Stimulated activated CD4-positive, alpha-beta T cell treated with anti-CD3 and anti-CD28 coated beads, Interleukin-15, amount 100 ng/mL, for 48 hours (primary cell): ENCODE results near the gene GTF2H1.
"Not testable (repeated sequence)": the region's sequence is repeated elsewhere in the genome, so short reads cannot be mapped to it uniquely, and the experiment has no call there.

Experiments used
- DNase-seq, 2 donors: peaks; one replicate each; pipeline ENCODE4 v3.0.0-alpha.2; 2020; ENCODE audit warnings: low read depth in 2 of 2

Gene GTF2H1

DNA sequence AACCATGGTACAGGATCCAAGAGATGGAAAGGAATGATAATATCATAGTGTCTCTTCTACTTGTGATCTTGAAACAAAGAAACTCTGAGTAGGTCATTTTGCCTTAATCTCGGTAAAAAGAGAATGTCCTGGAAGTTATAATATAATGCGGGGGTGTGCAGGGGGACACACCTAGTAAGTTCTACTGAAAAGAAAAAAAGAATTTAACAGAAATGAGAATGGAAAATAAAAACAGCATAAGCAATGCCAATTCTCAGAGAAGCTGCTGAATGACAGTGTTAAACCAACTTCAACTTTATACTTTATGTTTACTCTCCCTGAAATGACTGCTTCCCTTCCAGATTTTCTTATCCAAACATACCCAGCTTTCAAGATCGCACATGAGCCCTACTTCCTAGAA is 2.5 kb upstream of the GTF2H1 start:
- DNase-seq, result no peak

DNA sequence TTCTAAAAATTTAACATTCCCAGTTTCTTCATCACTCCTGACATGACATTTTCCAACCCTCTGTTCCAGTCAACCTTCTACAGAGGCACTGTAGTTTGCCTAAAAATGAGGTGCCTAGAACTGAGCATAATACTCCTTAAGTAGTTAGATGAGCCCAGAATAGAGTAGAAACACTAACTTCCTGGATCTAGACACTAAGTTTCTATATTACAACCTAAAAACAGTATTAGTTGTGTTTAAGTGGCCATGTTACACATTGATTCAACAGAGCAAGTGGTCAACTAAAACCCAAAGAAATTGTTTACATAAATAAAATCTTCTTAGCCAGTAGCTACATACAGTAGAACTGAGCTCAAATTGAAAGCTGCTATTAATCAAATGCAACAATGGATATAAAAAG is 1.8 kb upstream of the GTF2H1 start:
- DNase-seq, result no peak

DNA sequence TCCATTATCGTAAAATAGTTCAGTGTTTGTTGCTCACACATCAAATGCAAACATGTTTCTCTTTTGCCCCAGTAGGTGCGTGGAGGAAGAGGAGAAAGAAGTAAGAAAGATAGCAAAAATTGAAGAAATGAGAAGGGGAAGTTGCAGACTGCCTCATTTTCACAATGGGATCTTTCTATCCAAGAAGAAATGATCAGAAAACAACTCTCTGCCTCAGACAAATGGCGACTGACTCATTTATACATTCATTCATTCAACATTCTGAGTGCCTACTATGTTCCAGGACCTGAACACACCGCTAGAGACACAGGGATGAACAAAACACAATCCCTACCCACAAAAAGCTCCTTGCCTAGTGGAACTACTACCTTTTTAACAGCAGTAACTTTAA is 794 bp upstream of the GTF2H1 start:
- no peak for DNase-seq

DNA sequence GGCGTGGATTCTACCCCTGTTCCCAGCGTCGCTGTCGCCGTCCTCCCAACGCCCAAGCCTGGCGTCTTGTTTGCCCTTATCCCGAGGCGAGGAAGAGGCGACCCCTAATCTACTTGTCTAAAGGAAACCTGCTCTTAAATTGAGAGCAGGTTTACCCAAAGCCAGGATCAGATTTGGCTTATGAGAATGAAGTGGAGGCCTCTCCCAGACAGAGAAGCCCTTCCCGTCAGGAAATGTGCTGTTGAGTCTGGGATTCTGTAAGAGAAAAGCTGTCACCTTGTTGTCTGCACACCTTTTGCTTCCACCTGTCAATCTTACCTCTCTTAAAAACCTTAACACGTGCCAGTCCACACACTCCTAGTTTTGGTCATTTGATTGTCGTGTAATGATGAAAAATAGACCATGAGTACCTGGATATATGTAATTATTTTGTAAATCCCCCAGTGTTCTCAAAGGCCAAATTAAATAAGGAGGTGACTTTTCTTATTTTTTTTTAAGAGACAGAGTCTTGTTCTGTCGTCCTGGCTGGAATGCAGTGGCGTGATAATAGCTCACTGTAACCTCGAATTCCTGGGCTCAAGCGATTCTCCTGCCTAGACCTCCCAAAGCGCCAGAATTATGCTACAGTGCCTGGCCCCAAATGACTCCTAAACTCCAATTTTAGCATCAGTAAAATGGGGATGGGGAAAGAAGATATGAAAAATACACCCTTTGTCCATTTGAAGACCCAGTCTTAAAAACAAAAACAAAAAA is 627 bp downstream of the GTF2H1 start:
- DNase-seq, result no peak

DNA sequence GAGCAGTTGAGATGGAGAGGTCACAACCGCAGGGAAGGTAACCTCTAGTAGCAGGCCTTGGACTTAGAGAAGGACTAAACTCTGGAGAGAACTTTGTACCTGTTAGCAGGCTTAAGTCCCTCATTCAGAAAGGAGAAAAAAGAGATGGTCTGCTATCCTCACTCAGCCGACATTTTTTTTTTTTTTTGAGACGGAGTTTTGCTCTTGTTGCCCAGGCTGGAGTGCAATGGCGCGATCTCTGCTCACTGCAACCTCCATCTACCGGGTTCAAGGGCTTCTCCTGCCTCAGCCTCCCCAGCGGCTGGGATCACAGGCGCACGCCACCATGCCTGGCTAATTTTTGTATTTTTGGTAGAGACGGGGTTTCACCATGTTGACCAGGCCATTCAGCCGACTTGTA is 1.5 kb downstream of the GTF2H1 start:
- not testable (repeated sequence) for DNase-seq

DNA sequence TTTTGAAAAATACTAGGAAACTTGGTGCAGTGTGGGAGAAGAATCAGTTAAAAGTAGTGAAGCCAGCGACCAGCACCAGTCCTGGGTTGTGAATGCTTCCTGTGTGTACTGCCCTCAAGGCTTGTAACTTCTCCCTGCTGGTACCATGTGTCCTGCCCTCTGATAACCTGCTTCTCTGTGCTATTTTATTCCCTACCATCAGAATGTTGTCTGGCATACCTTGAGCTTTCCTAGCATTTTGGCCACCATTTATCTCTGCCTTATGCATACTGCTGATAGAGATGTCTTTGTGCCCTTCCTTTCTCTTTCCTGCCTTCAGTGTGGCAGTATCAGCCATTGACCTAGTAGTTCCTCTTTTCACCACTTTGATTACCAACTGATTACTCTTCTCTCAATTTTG is 2.0 kb downstream of the GTF2H1 start:
- no peak for DNase-seq

DNA sequence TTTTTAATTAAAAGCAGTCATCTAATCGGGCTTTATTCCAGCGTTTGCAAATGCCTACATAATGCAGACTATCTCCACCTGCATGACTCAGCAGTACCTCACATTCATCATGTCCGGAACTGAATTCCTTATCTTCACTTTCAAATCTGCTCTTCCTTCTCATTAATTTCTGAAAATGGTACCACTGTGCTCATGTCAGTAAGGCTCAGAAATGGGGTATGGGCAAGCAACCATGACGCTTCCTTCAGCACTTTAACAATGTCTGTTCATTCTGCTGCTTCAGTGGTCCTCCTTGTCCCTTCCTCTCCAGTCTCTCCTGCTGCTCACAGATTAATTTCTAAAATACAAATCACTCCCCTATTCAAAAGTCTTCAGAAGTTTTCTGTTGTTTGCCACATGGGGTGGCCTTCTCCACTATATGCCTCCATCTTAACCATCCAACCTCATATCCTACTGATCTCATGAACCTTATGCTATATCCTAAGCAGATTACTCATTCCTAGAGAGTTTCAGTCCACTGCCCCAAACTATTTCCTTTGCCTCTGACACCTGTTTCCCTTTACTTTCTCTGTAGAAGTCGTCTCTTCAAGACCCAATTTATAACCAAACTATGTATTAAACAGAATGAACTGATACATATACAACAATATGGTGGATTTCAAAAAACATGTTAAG is 7.0 kb downstream of the GTF2H1 start:
- DNase-seq, result no peak

DNA sequence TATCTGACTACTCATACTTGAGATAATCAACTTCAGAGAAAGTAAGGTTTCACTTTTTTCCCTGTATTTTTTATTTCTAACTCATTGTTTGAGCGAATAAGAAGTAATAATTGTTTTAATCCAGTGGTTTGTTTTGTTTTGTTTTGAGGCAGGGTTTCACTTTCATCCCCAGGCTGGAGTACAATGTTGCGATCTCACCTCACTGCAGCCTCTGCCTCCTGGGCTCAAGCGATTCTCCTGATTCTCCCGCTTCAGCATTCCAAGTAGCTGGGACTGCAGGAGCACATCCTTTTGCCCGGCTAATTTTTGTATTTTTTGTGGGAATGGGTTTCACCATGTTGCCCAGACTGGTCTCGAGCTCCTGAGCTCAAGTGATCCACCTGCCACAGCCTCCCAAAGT is 8.6 kb downstream of the GTF2H1 start:
- DNase-seq, result no peak

DNA sequence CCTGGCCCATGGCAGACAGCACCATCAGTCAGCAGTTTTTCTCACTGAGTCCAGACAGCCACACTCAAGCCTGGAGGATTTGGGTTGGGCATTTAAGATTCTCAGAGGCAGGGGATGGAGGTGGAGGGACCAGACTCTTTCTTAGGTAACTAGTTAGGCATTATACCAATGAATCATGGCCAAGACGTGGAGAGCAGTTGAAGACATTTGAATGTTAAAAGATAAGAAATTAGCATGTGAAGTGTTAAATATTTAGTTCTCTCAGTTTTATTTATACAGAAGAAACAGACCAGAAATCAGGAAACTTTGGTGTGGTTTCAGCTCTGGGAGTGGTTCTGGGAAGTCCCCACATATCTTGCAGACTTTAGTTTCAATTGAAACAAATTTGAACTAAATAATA is 9.9 kb downstream of the GTF2H1 start:
- no peak for DNase-seq

DNA sequence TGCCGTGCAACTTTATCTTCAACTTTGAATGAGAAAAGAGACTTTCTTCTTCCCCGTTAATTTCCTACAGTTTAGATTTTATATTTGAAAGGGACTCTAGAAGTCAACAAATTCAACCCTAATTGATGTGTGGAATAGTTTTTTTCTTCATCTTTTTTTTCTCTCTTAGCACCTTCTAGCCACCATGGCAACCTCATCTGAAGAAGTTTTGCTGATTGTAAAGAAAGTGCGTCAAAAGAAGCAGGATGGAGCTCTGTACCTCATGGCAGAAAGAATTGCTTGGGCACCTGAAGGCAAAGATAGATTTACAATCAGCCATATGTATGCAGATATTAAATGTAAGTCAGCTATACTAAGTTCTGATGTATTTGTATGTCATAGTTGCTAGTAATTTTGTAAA is 10.5 kb downstream of the GTF2H1 start:
- DNase-seq, result no peak

DNA sequence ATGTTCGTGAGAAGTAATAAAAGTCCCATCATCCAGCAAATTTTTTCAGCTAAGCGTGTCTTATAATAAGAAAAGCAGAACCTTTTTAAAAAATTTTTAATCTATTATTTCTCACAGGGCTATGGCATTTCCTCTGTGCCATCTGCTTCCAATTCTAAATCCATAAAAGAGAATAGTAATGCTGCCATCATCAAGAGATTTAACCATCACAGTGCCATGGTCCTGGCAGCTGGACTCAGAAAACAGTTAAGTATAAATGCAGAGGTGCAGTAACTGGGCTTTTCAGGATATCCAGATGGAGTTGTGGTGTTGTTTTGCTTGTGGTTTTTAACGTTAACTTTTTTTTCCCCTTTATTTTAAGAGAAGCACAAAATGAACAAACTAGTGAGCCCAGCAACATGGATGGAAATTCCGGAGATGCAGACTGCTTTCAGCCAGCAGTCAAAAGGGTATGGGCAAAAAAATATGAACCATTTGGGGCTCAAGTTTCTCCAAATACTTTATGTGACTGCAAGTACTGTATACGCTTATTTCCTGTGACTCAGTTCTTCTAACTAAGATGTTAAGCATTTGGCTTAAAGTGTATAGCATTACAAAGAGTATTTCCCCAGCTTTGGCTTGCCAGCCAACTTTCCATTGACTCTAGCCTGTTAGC is 25.2 kb downstream of the GTF2H1 start:
- DNase-seq, result no peak

DNA sequence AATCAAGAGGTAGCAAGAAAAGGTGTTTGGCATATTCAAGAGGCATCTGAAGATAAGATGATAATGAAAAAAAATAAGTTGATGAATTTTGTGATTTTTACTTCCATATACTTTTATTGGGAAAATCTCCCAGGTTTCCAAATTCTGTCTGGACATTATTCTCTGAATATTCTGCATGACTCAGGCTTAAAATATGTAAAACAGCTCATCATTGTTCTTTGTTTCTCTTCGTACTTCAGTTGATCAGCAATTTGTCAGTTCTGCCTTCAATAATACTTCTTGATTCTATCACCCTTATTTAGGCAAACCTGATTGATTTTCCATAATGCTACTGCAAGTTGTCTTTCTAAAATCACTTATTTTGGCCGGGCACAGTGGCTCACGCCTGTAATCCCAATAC is 30.2 kb downstream of the GTF2H1 start:
- DNase-seq, result no peak

DNA sequence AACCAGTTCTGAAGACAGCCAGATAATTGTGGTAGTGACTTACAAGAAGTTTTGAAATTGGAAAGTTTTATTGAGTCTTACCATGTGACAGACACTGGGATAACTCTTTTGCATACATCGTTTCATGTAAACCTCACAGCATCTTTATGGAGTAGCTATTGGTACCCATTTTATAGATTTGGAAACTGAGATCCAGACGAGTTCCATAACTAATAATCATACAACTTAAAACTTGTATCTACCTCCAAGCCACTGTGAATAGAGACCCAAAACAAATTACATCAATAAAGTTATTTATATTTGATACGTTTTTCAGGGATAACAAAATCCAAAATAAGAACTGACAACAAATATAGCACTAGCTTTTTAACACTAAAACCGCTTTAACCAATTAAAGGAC is 36.3 kb downstream of the GTF2H1 start:
- DNase-seq, result no peak

DNA sequence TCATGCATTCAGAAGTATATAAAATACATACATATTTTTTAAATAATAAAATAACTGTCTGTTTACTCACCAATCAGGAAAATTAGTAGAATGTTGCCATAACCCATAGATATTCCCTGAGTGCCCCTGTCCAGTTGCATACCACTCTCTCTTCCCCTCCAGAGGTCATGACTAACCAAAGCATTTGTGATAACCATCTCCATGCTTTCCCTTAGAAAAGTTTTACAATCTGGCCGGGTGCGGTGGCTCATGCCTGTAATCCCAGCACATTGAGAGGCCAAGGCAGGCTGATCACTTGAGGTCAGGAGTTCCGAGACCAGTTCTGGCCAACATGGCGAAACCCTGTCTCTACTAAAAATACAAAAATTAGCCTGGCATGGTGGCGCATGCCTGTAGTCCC is 38.8 kb downstream of the GTF2H1 start:
- DNase-seq, result no peak

DNA sequence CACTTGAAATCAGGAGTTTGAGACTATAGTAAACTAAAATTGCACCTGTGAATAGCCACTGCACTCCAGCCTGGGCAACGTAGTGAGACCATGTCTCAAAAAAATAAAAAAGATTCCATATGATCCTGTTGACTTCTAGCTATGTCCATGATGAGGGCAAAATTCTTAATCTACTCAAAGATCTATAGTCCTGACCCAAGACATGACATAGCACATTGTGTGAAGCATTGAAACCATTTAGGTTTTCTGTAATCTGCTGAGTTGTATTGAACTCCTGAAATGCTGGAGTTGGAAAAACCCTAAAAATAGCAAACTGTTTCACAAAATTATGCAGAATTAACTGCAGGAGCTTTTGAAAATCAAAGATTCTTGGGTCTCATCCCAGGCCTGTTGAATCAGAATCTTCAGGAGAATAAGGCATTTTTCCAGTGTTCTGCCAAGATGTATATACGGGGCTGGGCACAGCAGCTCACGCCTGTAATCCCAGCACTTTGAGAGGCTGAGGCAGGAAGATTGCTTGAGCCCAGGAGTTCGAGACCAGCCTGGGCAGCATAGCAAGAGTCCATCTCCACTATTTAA is 42.2 kb downstream of the GTF2H1 start:
- no peak for DNase-seq

DNA sequence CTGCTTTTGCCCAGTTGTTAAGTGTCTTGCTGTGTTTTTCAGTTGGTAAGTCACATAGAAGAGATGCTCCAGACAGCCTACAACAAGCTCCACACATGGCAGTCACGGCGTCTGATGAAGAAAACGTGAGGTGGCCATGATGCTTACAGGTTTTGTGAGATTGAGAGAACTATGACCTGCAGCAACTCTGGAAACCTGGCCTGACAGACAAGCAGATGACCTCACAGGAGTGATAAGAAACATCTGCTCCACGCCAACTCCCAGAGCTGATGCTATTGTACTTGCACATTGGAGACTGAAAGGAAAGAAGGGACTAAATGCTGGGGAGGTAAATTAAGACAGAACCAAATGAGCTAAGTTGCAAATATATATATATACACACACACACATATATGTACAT is 43.4 kb downstream of the GTF2H1 start:
- no peak for DNase-seq

DNA sequence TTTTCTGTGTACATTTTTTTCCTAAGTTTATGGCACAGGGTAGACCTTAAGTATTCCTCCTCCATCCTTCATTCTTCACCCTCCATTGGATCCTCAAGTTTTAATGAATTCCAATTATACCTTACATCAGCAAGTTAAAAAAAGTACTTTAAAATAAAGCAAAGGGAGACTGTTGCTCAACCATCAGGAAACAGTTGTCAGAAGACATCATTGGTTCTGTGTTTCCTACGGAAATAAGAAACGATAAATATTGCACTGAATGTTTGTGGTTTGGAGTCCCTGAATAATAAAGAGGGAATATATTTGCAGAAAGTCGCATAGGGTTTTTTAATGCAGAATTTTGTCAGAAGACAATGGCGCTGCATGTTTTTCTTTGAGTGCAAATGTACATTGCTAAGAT is 43.9 kb downstream of the GTF2H1 start:
- DNase-seq, result no peak

DNA sequence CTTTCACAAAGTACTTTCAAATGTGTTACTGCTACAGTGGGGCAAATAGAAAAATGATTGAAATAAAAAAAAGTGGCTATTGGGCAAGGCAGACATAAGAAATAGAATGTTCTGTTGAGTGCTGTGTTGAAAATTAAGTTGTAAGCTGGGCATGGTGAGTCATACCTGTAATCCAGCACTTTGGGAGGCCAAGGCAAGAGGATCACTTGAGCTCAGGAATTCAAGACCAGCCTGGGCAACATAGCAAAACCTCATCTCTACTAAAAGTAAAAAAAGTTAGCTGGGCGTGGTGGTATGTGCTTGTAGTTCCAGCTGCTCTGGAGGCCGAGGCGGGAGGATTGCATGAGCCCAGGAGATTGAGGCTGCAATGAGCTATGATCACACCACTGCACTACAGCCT is 45.1 kb downstream of the GTF2H1 start:
- no peak for DNase-seq

DNA sequence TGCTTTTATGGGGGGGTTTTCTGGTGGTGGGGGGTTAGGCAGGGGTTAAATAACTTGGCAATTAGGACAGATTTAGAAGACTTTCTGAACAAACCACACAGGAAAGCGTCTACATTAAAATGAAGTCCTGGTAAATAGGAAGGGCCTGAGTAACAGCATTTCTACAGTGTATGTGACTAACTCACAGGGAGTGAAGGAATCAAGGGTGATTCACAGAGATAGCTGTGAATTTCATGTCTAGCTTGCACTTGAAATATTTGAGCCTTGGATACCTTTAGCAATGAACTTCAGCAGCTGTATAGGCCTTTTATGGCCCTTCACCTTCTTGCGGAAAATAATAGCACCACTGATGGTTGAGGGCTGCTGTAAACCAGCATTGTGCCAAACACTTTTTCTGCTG is 45.9 kb downstream of the GTF2H1 start:
- no peak for DNase-seq

DNA sequence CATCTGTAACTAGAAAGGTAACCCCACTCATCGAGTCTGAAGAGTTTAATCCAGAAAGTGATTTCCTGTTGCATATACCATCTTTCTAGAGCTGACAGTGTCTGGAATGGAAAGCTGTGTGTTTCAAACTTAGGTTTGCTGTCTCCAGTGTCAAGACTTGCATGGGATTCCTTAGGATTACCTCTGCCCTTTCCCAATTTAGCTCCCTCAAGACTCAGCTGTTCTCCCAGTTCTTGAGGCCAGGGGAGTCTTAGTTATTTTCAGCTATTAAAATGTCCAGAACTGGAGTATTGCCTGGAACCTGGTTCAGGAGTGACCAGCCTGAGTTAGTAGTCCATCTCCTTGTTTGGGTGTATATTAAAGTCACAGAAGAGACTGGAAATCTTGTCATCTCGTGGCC is 47.0 kb downstream of the GTF2H1 start:
- no peak for DNase-seq

DNA sequence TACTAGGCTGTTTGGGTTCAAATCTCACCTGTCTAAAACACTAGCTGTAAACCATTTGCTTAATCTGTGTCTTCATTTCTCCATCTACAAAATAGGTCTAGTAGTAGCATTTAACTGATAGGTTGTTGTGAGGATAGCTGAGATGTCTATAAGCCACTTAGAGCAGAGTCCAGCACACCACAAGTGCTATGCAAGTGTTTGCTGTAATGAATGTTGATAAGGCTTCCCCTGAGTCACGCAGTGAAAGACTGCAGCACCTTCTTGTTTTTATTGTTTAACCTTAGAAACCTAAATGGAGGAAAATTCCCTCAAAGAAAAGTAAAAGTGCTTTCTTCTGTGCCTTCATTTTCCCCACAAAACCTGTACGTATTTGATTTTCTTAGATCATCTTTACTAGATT is 48.9 kb downstream of the GTF2H1 start:
- DNase-seq, result no peak

DNA sequence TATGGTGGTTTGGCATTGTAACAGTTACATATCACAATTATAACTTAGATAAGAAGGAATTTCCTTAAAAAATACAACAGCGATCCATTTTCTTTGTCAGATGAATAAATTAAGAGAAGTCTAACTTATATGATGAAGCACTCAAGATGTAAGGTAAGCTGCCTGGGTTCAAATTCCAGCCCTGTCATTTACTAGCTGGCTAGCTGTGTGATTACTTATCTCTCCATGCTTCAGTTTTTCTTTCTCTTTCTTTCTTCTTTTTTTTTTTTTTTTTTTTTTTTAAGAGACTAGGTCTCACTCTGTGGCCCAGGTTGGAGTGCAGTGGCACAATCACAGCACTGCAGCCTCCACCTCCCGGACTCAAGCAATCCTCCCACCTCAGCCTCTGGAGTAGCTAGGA is 49.8 kb downstream of the GTF2H1 start:
- no peak for DNase-seq

DNA sequence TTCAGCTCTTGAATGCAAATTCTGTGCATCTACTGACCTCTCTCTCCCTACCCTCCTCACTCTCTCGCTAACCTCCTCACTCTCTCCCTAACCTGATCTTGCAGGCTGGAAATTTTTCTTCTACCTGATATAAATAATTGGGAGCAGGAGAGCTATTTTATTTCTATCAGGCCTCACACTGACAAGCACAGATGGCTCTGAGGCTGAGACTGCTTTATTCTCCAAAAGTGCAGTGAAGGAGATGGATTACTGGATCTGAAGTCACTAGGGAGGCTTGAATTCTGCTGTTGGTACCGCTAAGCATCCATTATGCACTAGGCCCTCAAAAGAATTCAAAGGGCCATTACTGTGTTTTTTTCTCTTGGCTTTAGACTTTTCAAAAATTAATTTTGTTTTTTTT is 52.6 kb downstream of the GTF2H1 start:
- no peak for DNase-seq
